GM12874 (cell line): Measurements from ENCODE around the gene GIMAP2.

Experiments
- TF ChIP-seq, protein P1 (sequence below): IDR thresholded peaks from 2 replicates; pipeline ENCODE4 v1.5.1; 2011; ENCODE audit warnings: low read depth, mild to moderate bottlenecking, control low read depth, low read length, moderate library complexity; ENCODE audit not compliant: insufficient read depth

GIMAP2 gene

DNA sequence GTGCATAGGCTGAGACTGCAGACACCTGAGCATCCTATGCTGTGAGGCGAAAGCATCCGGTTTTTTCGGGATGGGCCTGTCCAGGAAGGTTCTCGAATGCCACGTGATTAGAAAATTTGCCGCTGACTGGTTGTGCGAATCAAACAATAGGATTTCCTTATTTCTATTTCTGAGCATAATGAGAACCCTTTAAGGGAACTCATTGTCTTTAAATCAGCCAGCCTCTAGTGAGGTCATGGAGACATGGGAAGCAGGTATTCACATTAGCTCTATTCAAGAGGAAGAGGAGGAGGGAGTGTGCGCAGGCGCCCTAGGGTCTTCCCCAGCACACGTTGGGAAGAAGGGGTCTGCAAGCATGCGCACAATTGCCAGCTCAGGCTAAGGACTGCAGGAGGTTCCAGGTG is 36.5 kb downstream of the GIMAP2 start:
- TF ChIP-seq, protein P1, sequence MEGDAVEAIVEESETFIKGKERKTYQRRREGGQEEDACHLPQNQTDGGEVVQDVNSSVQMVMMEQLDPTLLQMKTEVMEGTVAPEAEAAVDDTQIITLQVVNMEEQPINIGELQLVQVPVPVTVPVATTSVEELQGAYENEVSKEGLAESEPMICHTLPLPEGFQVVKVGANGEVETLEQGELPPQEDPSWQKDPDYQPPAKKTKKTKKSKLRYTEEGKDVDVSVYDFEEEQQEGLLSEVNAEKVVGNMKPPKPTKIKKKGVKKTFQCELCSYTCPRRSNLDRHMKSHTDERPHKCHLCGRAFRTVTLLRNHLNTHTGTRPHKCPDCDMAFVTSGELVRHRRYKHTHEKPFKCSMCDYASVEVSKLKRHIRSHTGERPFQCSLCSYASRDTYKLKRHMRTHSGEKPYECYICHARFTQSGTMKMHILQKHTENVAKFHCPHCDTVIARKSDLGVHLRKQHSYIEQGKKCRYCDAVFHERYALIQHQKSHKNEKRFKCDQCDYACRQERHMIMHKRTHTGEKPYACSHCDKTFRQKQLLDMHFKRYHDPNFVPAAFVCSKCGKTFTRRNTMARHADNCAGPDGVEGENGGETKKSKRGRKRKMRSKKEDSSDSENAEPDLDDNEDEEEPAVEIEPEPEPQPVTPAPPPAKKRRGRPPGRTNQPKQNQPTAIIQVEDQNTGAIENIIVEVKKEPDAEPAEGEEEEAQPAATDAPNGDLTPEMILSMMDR = no peak

DNA sequence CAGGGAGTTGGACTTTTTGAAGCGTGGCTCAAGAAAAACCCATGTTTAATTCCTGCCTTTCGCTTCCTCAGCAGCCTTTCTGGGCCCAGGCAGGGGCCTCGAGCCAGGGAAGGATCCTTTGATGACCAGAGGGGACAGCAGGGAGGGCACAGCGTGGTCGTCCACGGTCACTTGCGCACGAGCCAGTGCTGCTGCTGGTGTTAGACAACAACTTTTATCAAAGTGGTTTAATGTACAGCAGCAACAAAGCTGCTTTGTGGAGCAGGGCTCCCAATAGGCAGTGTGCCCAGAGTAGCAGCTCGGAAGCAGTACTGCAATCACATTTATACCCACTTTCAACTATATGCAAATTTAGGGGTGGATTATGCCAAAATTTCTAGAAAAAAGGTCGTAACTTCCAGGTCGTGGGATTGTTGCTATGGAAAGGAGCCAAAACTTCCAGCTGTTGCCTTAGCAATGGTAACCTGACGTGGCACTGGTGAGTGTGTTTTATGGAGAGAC is 37.0 kb downstream of the GIMAP2 start:
- TF ChIP-seq, protein P1 = no peak

DNA sequence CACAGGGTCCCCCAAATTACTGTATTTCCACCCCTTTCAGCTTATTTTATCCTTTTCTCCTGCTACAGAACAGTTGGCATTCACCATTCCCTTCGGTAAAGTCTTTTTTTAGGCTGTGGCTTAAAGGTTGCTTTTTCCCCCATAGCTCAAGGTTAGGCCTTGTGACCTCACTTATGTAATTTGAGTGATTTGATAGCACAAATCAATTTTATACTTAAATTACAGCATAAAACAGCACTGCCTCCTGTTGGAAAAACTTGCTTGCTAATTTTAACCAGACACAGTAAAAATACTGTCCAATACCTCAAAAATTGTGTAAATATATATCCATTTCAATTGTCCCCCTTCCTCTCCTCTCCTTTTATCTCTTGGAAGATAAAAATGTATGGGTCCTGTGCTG is 38.0 kb downstream of the GIMAP2 start:
- TF ChIP-seq, protein P1 = no peak

DNA sequence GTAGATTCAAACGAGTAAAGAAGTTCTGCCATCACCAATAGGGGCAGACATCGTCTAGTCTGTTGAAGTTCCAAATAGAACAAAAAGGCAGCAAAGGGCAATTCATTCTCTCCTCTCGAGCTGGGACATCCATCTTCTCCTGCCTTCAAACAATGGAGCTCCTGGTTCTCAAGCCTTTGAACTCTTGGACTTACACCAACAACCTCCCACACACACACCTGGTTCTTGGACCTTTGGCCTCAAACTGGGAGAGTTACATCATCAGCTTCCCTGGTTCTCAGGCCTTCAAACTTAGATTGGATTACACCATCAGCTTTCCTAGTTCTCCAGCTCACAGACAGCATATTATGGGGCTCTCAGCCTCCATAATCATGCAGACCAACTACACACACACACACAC is 41.9 kb downstream of the GIMAP2 start:
- TF ChIP-seq, protein P1 = no peak

DNA sequence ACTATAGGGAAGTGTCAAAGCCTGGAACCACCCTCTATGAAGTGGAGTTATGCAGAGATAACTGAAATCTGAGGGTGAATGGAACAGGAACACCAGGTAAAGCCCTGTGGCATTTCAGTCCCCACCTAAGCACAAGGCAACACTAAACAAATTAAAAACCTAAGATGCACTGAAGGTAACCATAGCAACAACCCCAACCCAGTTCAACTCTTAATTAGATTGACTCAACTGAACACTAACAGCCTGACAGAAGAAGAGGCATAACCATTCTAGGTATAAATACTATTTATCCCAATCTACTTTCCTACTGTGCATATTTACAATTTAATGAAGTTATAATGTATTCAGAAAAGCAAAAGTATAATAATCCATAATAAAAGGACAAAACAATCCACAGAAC is 42.5 kb downstream of the GIMAP2 start:
- TF ChIP-seq, protein P1 = no peak

DNA sequence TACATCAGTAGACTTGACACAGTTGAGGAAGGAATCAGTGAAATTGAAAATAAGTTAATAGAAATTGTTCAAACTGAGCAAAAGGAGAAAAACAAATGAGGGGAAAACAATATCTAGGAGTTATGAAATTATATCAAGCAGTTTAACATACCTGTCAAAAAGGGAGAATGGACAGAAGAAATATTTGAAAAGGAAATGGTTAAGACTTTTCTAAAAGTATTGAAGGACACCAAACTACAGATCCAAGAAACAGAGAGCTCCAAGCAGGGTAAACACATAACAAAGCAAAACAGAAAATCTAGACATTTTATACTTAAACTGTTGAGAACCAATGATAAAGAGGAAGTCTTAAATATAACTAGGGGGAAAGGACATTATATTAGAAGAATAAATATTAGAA is 43.1 kb downstream of the GIMAP2 start:
- TF ChIP-seq, protein P1 = no peak

DNA sequence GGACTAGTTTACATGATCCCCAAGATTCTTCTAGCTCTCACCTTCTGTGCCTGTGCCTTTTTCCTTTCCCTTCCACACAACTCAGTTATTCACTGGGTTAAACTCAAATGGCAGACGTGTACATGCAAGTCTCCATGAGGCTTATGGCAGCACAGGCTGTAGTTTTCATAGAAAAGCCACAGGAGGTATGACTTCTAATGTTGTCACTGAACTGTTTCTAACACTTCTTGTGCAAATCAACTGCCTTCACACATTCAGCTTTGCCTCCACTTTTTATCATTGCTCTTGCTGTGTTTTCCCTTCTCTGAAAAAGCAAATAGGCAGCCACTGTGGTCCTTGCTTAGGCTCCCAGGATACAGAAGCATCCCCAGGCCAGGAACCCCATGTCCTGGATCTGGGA is 46.4 kb downstream of the GIMAP2 start:
- TF ChIP-seq, protein P1 = no peak
